Astrocyte (in vitro differentiated cells and primary cell): ENCODE measurements around the gene HHLA2. TPM values are rescaled to one million over a fixed set of nuclear protein-coding genes. Genes with fewer than 3 reads are reported as not detected.

ENCODE experiments used
- DNase-seq: peaks from one replicate; pipeline ENCODE4 v3.0.0-alpha.2; 2010; ENCODE audit warnings: low read depth
- FAIRE-seq: peaks from 2 replicates; lab custom pipeline; 2011; peaks lifted over from hg19 to GRCh38; lab: Jason Lieb, UNC
- H2AFZ ChIP-seq: 2 replicates; pipeline ENCODE4 v1.6.0; 2012; ENCODE audit warnings: low read depth, low read length, inconsistent platforms
- H3K27ac ChIP-seq: 2 replicates; pipeline ENCODE4 v1.5.1; 2011; ENCODE audit warnings: low read depth, low read length, inconsistent platforms
- H3K27me3 ChIP-seq: 2 replicates; pipeline ENCODE4 v1.6.0; 2011; ENCODE audit warnings: low read length, inconsistent platforms; ENCODE audit not compliant: insufficient read depth
- H3K36me3 ChIP-seq: 2 replicates; pipeline ENCODE4 v1.5.1; 2011; ENCODE audit warnings: low read length, inconsistent platforms; ENCODE audit not compliant: insufficient read depth
- H3K4me1 ChIP-seq: 2 replicates; pipeline ENCODE4 v1.5.1; 2011; ENCODE audit warnings: low read length, inconsistent platforms; ENCODE audit not compliant: insufficient read depth
- H3K4me2 ChIP-seq: 2 replicates; pipeline ENCODE4 v1.6.0; 2012; ENCODE audit warnings: low read length, inconsistent platforms
- H3K4me3 ChIP-seq: 2 replicates; pipeline ENCODE4 v1.5.1; 2011; ENCODE audit warnings: low read depth, mild to moderate bottlenecking, low read length, inconsistent platforms; ENCODE audit not compliant: insufficient read depth
- H3K79me2 ChIP-seq: 2 replicates; pipeline ENCODE4 v1.6.0; 2012; ENCODE audit warnings: mild to moderate bottlenecking, low read length, inconsistent platforms; ENCODE audit not compliant: insufficient read depth
- H3K9ac ChIP-seq: 2 replicates; pipeline ENCODE4 v1.6.0; 2012; ENCODE audit warnings: mild to moderate bottlenecking, low read length, inconsistent platforms
- H3K9me3 ChIP-seq: 2 replicates; pipeline ENCODE4 v1.5.1; 2012; ENCODE audit warnings: low read depth, mild to moderate bottlenecking, low read length, inconsistent platforms; ENCODE audit not compliant: insufficient read depth
- H4K20me1 ChIP-seq: 2 replicates; pipeline ENCODE4 v1.6.0; 2012; ENCODE audit warnings: low read length, inconsistent platforms; ENCODE audit not compliant: insufficient read depth
- H3K27ac Mint-ChIP-seq: one replicate; pipeline ENCODE4 v1.8.0; 2021; ENCODE audit warnings: mild to moderate bottlenecking, mixed read lengths; ENCODE audit not compliant: unreplicated experiment
- H3K27me3 Mint-ChIP-seq: one replicate; pipeline ENCODE4 v1.8.0; 2021; ENCODE audit warnings: low read depth, mixed read lengths; ENCODE audit not compliant: unreplicated experiment
- H3K36me3 Mint-ChIP-seq: one replicate; pipeline ENCODE4 v1.8.0; 2021; ENCODE audit warnings: low read depth, mixed read lengths; ENCODE audit not compliant: unreplicated experiment
- H3K4me1 Mint-ChIP-seq: one replicate; pipeline ENCODE4 v1.8.0; 2021; ENCODE audit warnings: low read depth, mixed read lengths; ENCODE audit not compliant: unreplicated experiment
- H3K4me3 Mint-ChIP-seq: one replicate; pipeline ENCODE4 v1.8.0; 2021; ENCODE audit warnings: mild to moderate bottlenecking, moderate library complexity, mixed read lengths; ENCODE audit not compliant: unreplicated experiment
- H3K9me3 Mint-ChIP-seq: one replicate; pipeline ENCODE4 v1.8.0; 2021; ENCODE audit warnings: mild to moderate bottlenecking, mixed read lengths; ENCODE audit not compliant: unreplicated experiment
- CTCF ChIP-seq: IDR thresholded peaks from 2 replicates; pipeline ENCODE4 v1.5.1; 2011; ENCODE audit warnings: low read depth, mild to moderate bottlenecking, inconsistent platforms, low read length, moderate library complexity; ENCODE audit not compliant: insufficient read depth
- EZH2 ChIP-seq: IDR thresholded peaks from 2 replicates; pipeline ENCODE4 v1.6.1; 2012; ENCODE audit warnings: mild to moderate bottlenecking, low read length, inconsistent platforms; ENCODE audit not compliant: insufficient read depth
- total RNA-seq: library from RNA; stranded (reverse); gene quantifications from 2 replicates; pipeline ENCODE4 v1.2.1, GENCODE V29; 2021

Gene HHLA2
- total RNA-seq, 1 donor from 2014 or later = not detected

DNA sequence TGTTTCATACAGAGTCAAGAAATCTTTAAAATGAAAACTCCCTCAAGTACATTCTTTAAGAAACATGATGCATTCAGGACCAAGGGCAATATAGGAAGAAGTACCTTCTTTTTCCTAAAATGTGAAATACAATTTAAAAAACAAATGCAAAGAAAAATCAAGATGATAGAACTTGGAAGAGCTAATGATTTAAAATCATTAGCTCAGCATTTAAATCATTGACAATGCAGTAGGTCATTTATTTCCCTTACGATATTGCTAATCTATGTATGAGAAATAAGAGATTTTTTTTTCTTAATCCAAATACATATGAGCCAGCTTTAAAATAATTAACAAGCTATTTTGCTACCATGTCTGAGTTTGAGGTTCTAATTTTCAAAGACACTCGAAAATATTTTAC lies 105.5 kb downstream of the HHLA2 start:
- no peak for TF ChIP-seq EZH2
- Histone ChIP-seq H4K20me1 (no peaks in the 10 kb centered on the region), H3K9ac (no peak overlapping the region), H3K79me2 (no peaks in the 10 kb centered on the region), H3K27ac (no peak overlapping the region), H3K4me1 (peaks cover 8% of the 10 kb centered on the region), H3K4me3 (no peak overlapping the region), H3K27me3 (no peaks in the 10 kb centered on the region), H3K9me3 (no peaks in the 10 kb centered on the region), H3K4me2 (no peak overlapping the region), H3K36me3 (no peaks in the 10 kb centered on the region), H2AFZ (no peak overlapping the region)
- no peak overlapping the region for H3K27ac Mint-ChIP-seq
- DNase-seq (no peak), FAIRE-seq (no peak)
- no peak overlapping the region for H3K4me3 Mint-ChIP-seq
- peaks cover 7% of the 10 kb centered on the region for H3K27me3 Mint-ChIP-seq
- H3K36me3 Mint-ChIP-seq = no peaks in the 10 kb centered on the region
- H3K9me3 Mint-ChIP-seq = no peaks in the 10 kb centered on the region
- H3K4me1 Mint-ChIP-seq = peaks cover 24% of the 10 kb centered on the region

DNA sequence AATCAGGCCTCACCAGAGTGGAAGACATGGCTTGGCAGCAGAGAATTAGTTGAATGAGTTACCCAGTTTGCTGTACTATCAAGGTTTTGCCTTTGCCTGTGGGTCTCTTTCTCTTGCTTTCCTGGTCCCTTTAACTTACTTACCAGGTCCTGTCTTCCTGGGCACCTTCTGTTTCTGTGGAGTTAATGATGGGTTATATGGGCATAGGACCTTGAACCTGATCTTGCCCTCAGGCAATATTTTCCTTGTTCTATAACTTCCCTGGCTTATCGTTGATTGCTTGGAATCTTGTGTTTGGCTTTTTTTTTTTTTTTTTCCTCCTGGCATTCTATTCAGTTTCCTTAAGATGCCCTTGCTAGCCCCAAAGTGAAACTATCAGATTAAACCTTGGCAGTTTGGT lies 106.8 kb downstream of the HHLA2 start:
- no peak overlapping the region for H3K27ac Mint-ChIP-seq
- H3K4me1 ChIP-seq = peaks cover 8% of the 10 kb centered on the region
- H3K36me3 Mint-ChIP-seq = no peaks in the 10 kb centered on the region
- no peaks in the 10 kb centered on the region for H3K79me2 ChIP-seq
- no peak overlapping the region for H3K4me3 ChIP-seq
- no peak overlapping the region for H3K9ac ChIP-seq
- no peaks in the 10 kb centered on the region for H4K20me1 ChIP-seq
- H3K9me3 Mint-ChIP-seq = no peaks in the 10 kb centered on the region
- H3K36me3 ChIP-seq = no peaks in the 10 kb centered on the region
- no peak overlapping the region for H2AFZ ChIP-seq
- H3K4me3 Mint-ChIP-seq = no peak overlapping the region
- no peak for TF ChIP-seq EZH2
- no peak for TF ChIP-seq CTCF
- FAIRE-seq = no peak
- H3K4me2 ChIP-seq = no peak overlapping the region
- peaks cover 27% of the 10 kb centered on the region for H3K4me1 Mint-ChIP-seq
- DNase-seq = no peak
- H3K9me3 ChIP-seq = no peaks in the 10 kb centered on the region
- no peaks in the 10 kb centered on the region for H3K27me3 Mint-ChIP-seq
- H3K27ac ChIP-seq = no peak overlapping the region
- H3K27me3 ChIP-seq = no peaks in the 10 kb centered on the region

- no peak overlapping the region for H3K4me3 ChIP-seq
- H3K4me1 ChIP-seq = peaks cover 8% of the 10 kb centered on the region
- H3K27ac ChIP-seq = no peak overlapping the region
- H3K79me2 ChIP-seq = no peaks in the 10 kb centered on the region
- H3K36me3 ChIP-seq = no peaks in the 10 kb centered on the region
- Mint-ChIP-seq H3K4me1 (peaks cover 27% of the 10 kb centered on the region), H3K27me3 (no peaks in the 10 kb centered on the region), H3K36me3 (no peaks in the 10 kb centered on the region), H3K4me3 (no peak overlapping the region), H3K27ac (peak overlapping the region; percentile 54), H3K9me3 (no peaks in the 10 kb centered on the region)
- no peaks in the 10 kb centered on the region for H3K9me3 ChIP-seq
- no peaks in the 10 kb centered on the region for H3K27me3 ChIP-seq
- no peak overlapping the region for H3K9ac ChIP-seq
- no peaks in the 10 kb centered on the region for H4K20me1 ChIP-seq
- no peak overlapping the region for H2AFZ ChIP-seq
- FAIRE-seq (no peak), DNase-seq (peak; percentile 26)
- H3K4me2 ChIP-seq = peak overlapping the region; percentile 21
- TF ChIP-seq EZH2 (no peak), CTCF (no peak)
Measured at GRCh38 chr3:108403686-108404345, 107.5 kb downstream of the HHLA2 start.
